AG04449 (cell line): ENCODE data around the gene IL13.

Experiments used
- CTCF ChIA-PET: fragments of 350-600 bp; formaldehyde crosslinking; extraction: SDS; loops from one replicate; lab custom pipeline; 2021; ENCODE audit warnings: antibody characterized with exemption; lab: Yijun Ruan, JAX
- POLR2A ChIA-PET: fragments of 400-600, 350-600 bp; formaldehyde crosslinking; extraction: SDS; loops from one replicate; lab custom pipeline; 2020; ENCODE audit warnings: antibody characterized with exemption, inconsistent platforms; lab: Yijun Ruan, JAX
- DNase-seq: peaks from one replicate; pipeline ENCODE4 v3.0.0-alpha.2; 2010; ENCODE audit warnings: low read depth, low spot score
- H3K4me3 ChIP-seq: 2 replicates; pipeline ENCODE4 v1.5.1; 2011; ENCODE audit warnings: low read depth, mild to moderate bottlenecking, control low read depth, low read length
- CTCF ChIP-seq: IDR thresholded peaks from one replicate; pipeline ENCODE4 v1.5.1; 2011; ENCODE audit warnings: mild to moderate bottlenecking, moderate library complexity, low read length, control low read depth, inconsistent platforms; ENCODE audit not compliant: insufficient read depth; ENCODE audit errors: missing control alignments

Gene IL13

DNA sequence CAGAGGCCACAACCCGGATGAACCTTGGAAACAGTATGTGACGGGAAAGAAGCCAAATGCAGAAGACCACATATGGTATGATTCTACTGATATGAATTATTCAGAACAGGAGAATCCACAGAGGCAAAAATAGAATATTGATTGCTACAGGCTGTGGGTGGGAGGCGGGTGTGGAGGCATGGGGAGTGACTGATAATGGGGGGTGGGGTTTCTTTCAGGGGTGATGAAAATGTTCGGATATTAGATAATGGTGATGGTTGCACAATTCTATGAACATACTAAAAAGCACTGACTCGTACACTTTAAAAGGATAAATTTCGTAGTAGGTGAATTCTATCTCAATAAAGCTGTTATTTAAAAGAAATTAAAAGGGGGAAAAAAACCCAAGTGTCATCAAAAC, 26.5 kb downstream of the IL13 start:
- H3K4me3 ChIP-seq: no peak overlapping the region
- POLR2A ChIA-PET: no interaction called here
- DNase-seq: no peak
- TF ChIP-seq CTCF: no peak
- CTCF ChIA-PET: interaction anchor here (1.0 to 1.3 kb wide), 2 partner anchors 10 to 22 kb away, joined by 3 read pairs; no protein-coding TSS in a partner anchor

GRCh38 chr5:132684922-132685720, 27.1 kb downstream of the IL13 start:
- CTCF ChIA-PET: interaction anchor here (1.0 to 1.3 kb wide), 2 partner anchors 10 to 23 kb away, joined by 3 read pairs; no protein-coding TSS in a partner anchor
- TF ChIP-seq CTCF: no peak
- POLR2A ChIA-PET: no interaction called here

GRCh38 chr5:132686193-132686592, 28.2 kb downstream of the IL13 start:
- DNase-seq: no peak
- ChIA-PET CTCF (interaction anchor here (1.6 kb wide), 1 partner anchor 9 kb away, joined by 8 read pairs; no protein-coding TSS in a partner anchor), POLR2A (no interaction called here)
- TF ChIP-seq CTCF: no peak
- no peak overlapping the region for H3K4me3 ChIP-seq

More at GRCh38 chr5:132684922-132685720, 27.1 kb downstream of the IL13 start:
- no peak for DNase-seq
- no peak overlapping the region for H3K4me3 ChIP-seq

DNA sequence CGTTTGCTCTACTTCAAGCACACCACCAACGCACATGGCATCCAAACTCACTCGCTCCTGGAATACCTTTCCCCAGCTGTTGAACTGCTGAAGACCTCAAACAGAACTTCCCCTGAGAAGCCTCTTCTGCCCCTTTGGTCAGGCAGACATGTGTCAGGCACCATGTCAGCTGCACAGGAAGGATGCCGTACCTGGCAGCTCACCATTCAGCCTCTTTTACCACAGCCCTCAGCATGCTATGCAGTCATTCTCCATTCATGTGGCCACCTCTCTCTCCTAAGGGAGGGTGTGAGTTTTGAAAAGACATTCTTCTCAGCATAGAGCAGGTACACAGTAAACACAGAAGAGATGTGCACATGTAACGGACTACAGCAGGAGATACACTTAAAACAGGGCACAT, 30.0 kb downstream of the IL13 start:
- no peak for DNase-seq
- ChIA-PET POLR2A (no interaction called here), CTCF (interaction anchor here (1.1 kb wide), 1 partner anchor 16 kb away, joined by 3 read pairs; no protein-coding TSS in a partner anchor)
- no peak for TF ChIP-seq CTCF
- no peak overlapping the region for H3K4me3 ChIP-seq

- ChIA-PET CTCF (interaction anchor here (1.1 to 1.5 kb wide), 4 partner anchors 12 to 132 kb away, joined by 3 to 6 read pairs (median 4); no protein-coding TSS in a partner anchor), POLR2A (no interaction called here)
- DNase-seq: no peak
- no peak for TF ChIP-seq CTCF
- no peak overlapping the region for H3K4me3 ChIP-seq
These were observed 30.8 kb downstream of the IL13 start for GRCh38 chr5:132688536-132689339.
